GM23338 (cell line): ENCODE data around the gene MRPS12. TPM values are rescaled to one million over a fixed set of nuclear protein-coding genes. Genes with fewer than 3 reads are reported as not detected.

ENCODE experiments used
- CREB1 ChIP-seq: fragments of 250-450 bp; sonication (Bioruptor Pico); IDR thresholded peaks from 2 replicates; pipeline ENCODE4 v1.5.0; 2020; ENCODE audit warnings: low read depth, mild to moderate bottlenecking, moderate library complexity
- EZH2 ChIP-seq: fragments of 200-600 bp; sonication (generic); IDR thresholded peaks from one replicate; pipeline ENCODE4 v1.8.0; 2017; ENCODE audit warnings: antibody characterized with exemption, mild to moderate bottlenecking, low read depth; ENCODE audit not compliant: unreplicated experiment
- EZH2phosphoT487 ChIP-seq: fragments of 200-600 bp; sonication (generic); IDR thresholded peaks from one replicate; pipeline ENCODE4 v1.8.1; 2018; ENCODE audit warnings: antibody characterized with exemption; ENCODE audit not compliant: unreplicated experiment
- NANOG ChIP-seq: IDR thresholded peaks from 2 replicates; pipeline ENCODE4 v1.6.1; 2016; ENCODE audit warnings: antibody characterized with exemption, borderline replicate concordance
- POLR2AphosphoS5 ChIP-seq: IDR thresholded peaks from 2 replicates; pipeline ENCODE4 v1.6.1; 2016; ENCODE audit warnings: antibody characterized with exemption, low read depth
- REST ChIP-seq: IDR thresholded peaks from one replicate; pipeline ENCODE4 v1.6.1; 2018; ENCODE audit warnings: antibody characterized with exemption; ENCODE audit not compliant: unreplicated experiment
- STAT1 ChIP-seq: IDR thresholded peaks from one replicate; pipeline ENCODE4 v1.6.1; 2016; ENCODE audit warnings: antibody characterized with exemption; ENCODE audit not compliant: unreplicated experiment
- ZNF114 ChIP-seq: fragments of 250-450 bp; sonication (Bioruptor Pico); IDR thresholded peaks from 2 replicates; pipeline ENCODE4 v1.5.0; 2020; ENCODE audit warnings: mild to moderate bottlenecking, moderate library complexity
- ZNF462 ChIP-seq: fragments of 250-450 bp; sonication (Bioruptor Pico); IDR thresholded peaks from 2 replicates; pipeline ENCODE4 v1.5.0; 2020; ENCODE audit warnings: mild to moderate bottlenecking, moderate library complexity
- polyA plus RNA-seq: library from polyadenylated mRNA; unstranded; fragments of >200 nt; fragmentation: Nextera tagmentation; extraction: Ambion mirVana; gene quantifications from 2 replicates; pipeline ENCODE4 v1.2.1, GENCODE V29; 2016
- total RNA-seq: library from RNA; depleted of rRNA; stranded (reverse); fragments of >200 nt; shearing (Covaris generic); gene quantifications from 2 replicates; pipeline ENCODE4 v1.2.3, GENCODE V29; 2014
- TF ChIP-seq, protein P1 (sequence below), 2 experiments: fragments of 200-600 bp in 1 of 2; sonication (generic) in 1 of 2; conservative IDR thresholded peaks; 2 replicates each; pipeline versions ENCODE4 v1.5.1 to v1.6.1; 2016 to 2017; ENCODE audit warnings: antibody characterized with exemption in 2 of 2, low read depth in 2 of 2, mild to moderate bottlenecking in 2 of 2, moderate library complexity in 1 of 2

The MRPS12 gene
- total and polyA plus RNA-seq, 2 experiments from 2014 or later: 74.1 to 86.3 TPM

- TF ChIP-seq ZNF462 (CRISPR knock-in tag): no peak
- no peak for TF ChIP-seq CREB1 (CRISPR knock-in tag)
- TF ChIP-seq NANOG: no peak
- TF ChIP-seq EZH2: no peak
- TF ChIP-seq, protein P1, sequence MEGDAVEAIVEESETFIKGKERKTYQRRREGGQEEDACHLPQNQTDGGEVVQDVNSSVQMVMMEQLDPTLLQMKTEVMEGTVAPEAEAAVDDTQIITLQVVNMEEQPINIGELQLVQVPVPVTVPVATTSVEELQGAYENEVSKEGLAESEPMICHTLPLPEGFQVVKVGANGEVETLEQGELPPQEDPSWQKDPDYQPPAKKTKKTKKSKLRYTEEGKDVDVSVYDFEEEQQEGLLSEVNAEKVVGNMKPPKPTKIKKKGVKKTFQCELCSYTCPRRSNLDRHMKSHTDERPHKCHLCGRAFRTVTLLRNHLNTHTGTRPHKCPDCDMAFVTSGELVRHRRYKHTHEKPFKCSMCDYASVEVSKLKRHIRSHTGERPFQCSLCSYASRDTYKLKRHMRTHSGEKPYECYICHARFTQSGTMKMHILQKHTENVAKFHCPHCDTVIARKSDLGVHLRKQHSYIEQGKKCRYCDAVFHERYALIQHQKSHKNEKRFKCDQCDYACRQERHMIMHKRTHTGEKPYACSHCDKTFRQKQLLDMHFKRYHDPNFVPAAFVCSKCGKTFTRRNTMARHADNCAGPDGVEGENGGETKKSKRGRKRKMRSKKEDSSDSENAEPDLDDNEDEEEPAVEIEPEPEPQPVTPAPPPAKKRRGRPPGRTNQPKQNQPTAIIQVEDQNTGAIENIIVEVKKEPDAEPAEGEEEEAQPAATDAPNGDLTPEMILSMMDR (conservative IDR thresholded peaks at IDR 0.05; ENCODE audit: low read depth in 2 of 2): no peak
- no peak for TF ChIP-seq STAT1
- TF ChIP-seq REST: no peak
- no peak for TF ChIP-seq ZNF114 (CRISPR knock-in tag)
- TF ChIP-seq EZH2phosphoT487: no peak
- no peak for TF ChIP-seq POLR2AphosphoS5
These were observed 11.2 kb downstream of the MRPS12 start (continued) for GRCh38 chr19:38941979-38942378.
